Stimulated activated CD4-positive, alpha-beta T cell treated with anti-CD3 and anti-CD28 coated beads, Interleukin-2, amount 100 ng/mL, for 48 hours (primary cell): ENCODE measurements around the gene TCHP.
"Not testable (repeated sequence)": the region's sequence is repeated elsewhere in the genome, so short reads cannot be mapped to it uniquely, and the experiment has no call there.

Experiments used
- DNase-seq, 2 donors: peaks; one replicate each; pipeline ENCODE4 v3.0.0-alpha.2; 2020

TCHP gene

GRCh38 chr12:109880043-109880931 lies 19.8 kb upstream of the TCHP start, which contains the start of gene GLTP:
TSS of gene GLTP (minus strand) at chr12:109880541. CDS start at chr12:109880374, 167 bp downstream.
- DNase-seq = peak; percentile 80 to 91

DNA sequence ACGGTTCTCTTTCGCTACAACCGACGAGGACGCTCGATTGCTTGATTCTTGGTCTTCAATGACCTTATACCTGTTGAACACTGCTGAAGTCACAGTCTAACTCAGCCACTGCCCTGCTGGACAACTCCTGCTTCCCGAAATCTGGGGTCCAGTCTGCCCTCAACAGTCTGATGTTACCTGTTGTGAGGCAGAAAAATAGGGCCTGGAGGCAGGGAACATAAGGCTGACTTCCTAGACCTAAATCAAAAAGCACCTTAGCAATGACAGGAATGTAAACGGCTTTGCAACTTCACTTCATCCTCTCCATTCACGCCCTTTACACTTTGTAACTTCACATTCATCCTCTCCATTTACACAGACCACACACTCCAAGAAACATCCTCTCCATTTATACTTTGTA lies 19.1 kb upstream of the TCHP start:
- DNase-seq = no peak

- no peak for DNase-seq
Observed at GRCh38 chr12:109881752-109882151, 18.3 kb upstream of the TCHP start.

GRCh38 chr12:109883461-109883860 lies 16.6 kb upstream of the TCHP start:
- DNase-seq = no peak

DNA sequence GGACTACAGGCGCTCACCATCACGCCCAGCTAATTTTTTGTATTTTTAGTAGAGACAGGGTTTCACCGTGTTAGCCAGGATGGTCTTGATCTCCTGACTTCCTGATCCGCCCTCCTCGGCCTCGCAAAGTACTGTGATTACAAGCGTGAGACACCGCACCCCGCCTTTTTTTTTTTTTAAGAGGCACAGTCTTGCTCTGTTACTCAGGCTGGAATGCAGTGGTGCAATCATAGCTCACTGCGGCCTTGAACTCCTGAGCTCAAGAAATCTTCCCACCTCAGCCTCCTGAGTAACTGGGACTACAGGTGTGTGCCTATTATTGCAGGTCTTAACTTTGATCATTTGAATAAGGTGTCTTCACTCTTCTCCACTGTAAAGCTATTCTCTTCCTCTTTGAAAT lies 14.5 kb upstream of the TCHP start:
- no peak for DNase-seq

GRCh38 chr12:109888179-109889020 lies 11.7 kb upstream of the TCHP start:
- no peak for DNase-seq

GRCh38 chr12:109890620-109891170 lies 9.4 kb upstream of the TCHP start:
- DNase-seq = no peak

- not testable (repeated sequence) for DNase-seq
Observed at GRCh38 chr12:109891731-109892130, 8.3 kb upstream of the TCHP start.

DNA sequence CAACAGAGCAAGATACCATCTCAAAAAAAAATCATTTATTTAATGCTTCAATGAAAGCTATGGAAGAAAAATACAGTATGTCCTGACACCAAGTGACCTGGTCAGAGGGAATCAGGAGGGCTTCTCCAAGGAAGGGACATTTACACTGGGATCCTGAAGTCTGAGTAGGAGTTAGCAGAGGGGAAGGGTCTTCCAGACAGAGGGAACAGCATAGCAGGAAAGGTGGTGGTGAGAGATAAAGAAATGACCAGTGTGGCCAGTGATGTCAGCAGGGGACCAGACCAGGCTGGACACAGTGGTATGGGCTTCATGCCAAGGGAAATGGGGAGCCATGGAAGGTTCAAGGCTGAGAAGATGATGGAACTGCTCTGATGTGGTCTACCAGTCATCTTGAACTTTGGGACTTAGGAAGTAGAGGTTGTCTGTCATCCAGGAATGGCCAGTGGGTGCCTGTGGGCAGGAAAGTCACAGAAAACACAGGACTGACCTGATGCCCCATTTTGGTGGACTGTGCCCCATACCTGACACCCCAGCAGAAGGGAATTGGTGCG lies 7.8 kb upstream of the TCHP start:
- DNase-seq = no peak

DNA sequence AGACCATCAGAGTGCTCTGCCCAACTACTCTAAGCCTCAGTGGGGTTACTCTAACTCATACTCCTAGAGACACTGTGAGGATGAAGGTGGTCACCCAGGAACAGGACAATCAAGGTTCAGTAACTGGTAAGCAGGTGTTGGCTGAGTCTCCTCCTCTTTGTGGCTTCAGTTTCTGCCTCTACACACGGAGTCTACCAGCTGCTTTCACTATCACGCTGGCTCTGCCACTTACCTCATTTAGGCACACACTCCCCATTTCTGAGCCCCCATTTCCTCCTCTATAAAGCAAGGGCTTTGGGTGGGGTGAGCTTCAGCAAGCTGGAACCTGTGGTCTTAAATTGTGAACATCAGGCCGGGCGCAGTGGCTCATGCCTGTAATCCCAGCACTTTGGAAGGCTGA lies 7.3 kb upstream of the TCHP start:
- DNase-seq = no peak

- DNase-seq = no peak
Observed at GRCh38 chr12:109893261-109893995, 6.6 kb upstream of the TCHP start.

- DNase-seq = no peak
Observed at GRCh38 chr12:109894939-109895338, 5.1 kb upstream of the TCHP start.

- no peak for DNase-seq
Observed at GRCh38 chr12:109896188-109896587, 3.9 kb upstream of the TCHP start.

DNA sequence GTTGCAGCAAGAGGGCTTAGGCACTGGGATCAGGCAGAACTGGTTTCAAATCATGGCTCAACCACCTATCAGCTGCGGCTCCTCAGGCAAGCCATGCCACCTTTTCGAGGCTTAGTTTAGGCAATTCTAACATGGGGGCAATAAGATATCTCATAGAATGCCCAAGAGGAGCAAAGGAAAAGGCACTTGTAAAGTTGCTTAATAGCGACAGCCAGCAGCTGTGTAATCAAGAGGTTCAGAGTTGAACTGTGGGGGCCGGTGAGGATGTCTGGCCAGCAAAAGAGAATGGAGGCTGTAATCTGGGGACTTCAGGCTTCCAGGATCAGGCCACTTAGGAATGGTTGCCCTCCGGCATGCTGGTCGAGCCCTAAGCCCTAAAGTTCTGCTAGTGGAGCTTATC lies 3.0 kb upstream of the TCHP start:
- no peak for DNase-seq

DNA sequence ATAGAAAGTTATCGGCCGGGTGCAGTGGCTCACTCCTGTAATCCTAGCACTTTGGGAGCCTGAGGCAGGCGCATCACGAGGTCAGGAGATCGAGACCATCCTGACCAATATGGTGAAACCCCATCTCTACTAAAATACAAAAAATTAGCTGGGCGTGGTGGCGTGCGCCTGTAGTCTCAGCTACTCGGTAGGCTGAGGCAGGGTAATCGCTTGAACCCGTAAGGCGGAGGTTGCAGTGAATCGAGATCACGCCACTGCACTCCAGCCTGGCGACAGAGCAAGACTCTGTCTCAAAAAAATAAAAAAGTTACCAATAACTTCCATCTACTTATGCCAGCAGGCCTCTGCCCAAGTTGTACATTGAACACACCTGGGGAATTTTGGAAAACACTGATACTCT lies 729 bp upstream of the TCHP start:
- not testable (repeated sequence) for DNase-seq

DNA sequence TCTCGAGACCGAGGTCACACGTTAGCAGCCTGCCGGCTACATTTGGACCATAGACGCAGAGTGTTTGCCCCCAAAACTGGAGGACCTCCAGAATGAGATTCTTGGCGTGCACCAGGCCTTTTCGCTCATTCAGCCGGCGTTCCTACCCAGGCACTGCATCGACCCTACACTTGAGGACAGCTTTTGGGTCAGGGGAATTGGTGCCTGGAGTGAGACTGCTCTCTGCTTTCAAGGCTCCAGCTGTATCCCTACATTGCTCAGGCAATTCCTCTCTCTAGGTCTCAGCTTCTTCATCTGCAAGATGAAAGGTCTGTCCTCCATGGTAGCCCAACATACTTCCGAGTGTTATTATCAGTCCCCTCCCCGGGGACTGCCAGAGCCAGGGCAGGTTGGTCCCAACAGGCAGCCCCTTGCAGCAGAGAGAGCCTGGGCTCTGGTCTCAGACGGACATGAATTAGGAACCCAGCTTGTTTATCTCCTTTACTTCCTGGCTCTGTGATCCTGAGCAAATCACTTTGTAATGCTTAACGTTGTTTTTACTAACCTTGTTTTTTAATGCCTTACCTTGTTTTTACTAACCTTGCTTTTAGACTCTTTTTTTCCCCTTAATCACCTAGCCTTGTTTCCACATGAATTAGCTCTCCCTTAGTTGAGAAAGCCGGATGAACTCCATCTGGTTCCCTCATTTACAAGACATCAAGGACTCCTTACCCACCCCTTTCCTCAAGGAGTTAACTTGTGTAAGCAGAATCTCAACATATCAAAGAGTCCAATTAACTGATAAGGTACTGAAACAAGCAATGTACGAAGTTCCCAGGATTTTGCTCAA lies 892 bp downstream of the TCHP start:
- DNase-seq = peak in 1 of 2 donors; percentile 19

DNA sequence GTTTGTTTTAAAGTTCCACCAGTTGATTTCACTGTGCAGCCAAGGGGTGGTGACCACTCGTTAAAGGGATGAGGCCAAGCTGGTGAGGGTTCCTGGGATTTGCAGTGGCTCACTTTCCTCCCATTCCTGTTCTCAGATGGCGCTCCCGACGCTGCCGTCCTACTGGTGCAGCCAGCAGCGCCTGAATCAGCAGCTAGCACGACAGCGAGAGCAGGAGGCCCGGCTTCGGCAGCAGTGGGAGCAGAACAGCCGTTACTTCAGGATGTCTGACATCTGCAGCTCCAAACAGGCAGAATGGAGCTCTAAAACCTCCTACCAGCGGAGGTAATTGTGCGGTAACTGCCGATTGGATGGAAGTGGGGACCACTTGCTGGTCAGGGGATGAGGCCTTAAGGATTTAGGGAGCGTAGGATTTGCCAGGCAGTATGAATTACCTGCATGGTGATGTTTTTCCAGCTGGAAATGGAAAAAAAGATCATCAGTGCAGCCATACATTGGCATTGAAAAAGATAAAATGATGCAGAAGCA lies 2.9 kb downstream of the TCHP start:
- no peak for DNase-seq

- DNase-seq = no peak
Observed at GRCh38 chr12:109905301-109905700, 5.2 kb downstream of the TCHP start.

DNA sequence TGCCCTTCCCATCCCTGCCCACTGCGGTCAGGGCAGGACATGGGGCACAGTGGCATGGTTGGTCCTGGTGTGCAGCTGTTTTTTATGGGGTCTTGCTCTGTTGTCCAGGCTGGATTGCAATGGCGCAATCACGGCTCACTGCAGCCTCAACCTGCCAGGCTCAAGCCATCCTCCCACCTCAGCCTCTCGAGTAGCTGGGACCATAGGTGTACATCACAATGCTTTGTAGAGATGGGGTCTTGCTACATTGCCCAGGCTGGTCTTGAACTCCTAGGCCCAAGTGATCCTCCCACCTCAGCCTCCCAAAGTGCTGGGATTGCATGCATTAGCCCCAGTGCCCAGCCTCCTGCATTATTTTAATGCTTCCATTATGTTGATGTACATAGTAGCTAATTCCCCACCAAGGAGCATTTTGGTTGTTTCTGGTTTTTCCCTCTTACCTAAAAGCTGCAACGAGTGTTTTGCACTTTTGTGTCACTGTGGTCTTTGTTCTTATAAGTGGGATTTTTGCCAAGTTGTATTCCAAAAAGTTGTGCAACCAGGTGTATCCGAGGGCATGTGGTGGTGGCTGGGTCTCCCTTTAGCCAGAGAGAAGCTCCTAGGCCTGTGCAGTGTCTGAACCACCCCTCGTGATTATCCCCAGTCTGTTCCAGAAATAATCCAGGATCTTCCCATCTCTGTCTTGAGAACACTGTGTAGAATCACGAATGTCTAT lies 10.3 kb downstream of the TCHP start:
- DNase-seq = no peak

DNA sequence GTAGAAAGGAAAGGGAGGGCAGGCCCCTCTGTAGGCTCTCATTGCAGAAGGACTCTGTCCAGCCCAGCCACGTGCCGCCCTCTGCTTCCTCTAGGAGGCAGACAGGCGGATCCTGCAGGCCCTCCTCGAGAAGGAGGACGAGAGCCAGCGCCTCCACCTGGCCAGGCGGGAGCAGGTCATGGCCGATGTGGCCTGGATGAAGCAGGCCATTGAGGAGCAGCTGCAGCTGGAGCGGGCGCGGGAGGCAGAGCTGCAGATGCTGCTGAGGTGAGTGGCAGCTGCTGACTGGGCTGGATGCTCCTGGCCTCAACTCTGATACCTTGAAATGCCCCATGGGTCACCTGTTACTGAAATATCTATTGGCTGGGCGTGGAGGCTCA lies 10.9 kb downstream of the TCHP start:
- peak; percentile 15 to 19 for DNase-seq

DNA sequence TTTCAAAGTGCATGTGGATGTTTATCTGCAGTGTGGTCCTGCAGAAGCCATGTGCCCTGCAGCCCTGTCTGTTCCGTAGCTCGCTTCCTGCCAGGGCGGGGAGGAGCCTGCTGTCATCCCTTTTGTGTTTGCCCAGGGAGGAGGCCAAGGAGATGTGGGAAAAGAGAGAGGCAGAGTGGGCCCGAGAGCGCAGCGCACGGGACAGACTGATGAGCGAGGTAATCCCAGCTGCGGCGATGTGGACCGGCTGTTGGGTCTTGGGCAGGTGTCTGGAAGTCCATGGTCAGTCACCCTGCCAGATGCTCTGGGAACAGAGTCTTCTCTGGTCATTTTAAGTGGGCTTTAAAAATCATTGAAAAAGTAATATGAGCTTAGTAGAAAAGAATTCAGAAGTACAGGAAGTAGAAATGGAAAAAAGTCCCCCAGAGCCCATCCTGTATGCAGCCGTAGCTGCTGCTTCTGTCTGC lies 12.8 kb downstream of the TCHP start:
- no peak for DNase-seq
